Measurements from ENCODE around the gene VPS13A. TPM values are rescaled to one million over a fixed set of nuclear protein-coding genes. Genes with fewer than 3 reads are reported as not detected.

The VPS13A gene
- total and polyA plus RNA-seq, 4 donors, result 2.4 to 45.1 (median 22.6) TPM

DNA sequence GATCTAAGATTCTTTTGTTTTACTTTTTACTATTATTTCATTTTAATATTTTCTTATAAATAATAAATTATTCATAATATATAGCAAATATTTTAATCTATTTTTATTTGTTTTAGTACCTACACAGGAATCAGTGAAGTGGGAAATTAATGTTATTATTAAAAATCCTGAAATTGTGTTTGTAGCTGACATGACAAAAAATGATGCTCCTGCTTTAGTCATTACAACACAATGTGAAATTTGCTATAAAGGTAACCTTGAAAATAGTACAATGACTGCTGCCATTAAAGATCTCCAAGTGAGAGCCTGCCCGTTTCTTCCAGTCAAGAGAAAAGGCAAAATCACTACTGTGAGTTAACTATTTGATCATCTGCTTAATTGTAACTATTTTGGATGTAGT lies 138.7 kb downstream of the VPS13A start:
- Histone ChIP-seq H3K27ac (ENCODE audit: low read depth in 1 of 2, low read length in 2 of 2) (no peak overlapping the region), H3K9me3 (ENCODE audit: control insufficient read depth in 4 of 4, low read length in 3 of 4) (no peaks in the 10 kb centered on the region), H3K4me3 (ENCODE audit: low read depth in 1 of 3, low read length in 3 of 3) (no peak overlapping the region), H3K9ac (ENCODE audit: low read depth in 1 of 2, low read length in 2 of 2) (no peak overlapping the region), H3K27me3 (ENCODE audit: control insufficient read depth in 4 of 4, insufficient read depth in 4 of 4, low read length in 3 of 4) (no peaks in the 10 kb centered on the region), H3K36me3 (ENCODE audit: control insufficient read depth in 4 of 4, insufficient read depth in 3 of 4, low read depth in 1 of 4, low read length in 3 of 4) (peaks cover 0 to 9% (median 2%) of the 10 kb centered on the region in 4 donors), H3K4me1 (ENCODE audit: control insufficient read depth in 4 of 4, insufficient read depth in 4 of 4, low read length in 3 of 4) (no peaks in the 10 kb centered on the region)
- TF ChIP-seq FOXA1 (IDR thresholded peaks at IDR 0.05) (no peak), GABPA (IDR thresholded peaks at IDR 0.05 in 1 of 2, conservative IDR thresholded peaks at IDR 0.05 in 1 of 2) (no peak), RAD21 (IDR thresholded peaks at IDR 0.05) (no peak), YY1 (IDR thresholded peaks at IDR 0.05) (no peak), HNF4A (conservative IDR thresholded peaks at IDR 0.05) (no peak), RXRA (IDR thresholded peaks at IDR 0.05) (no peak), TAF1 (conservative IDR thresholded peaks at IDR 0.05) (no peak), SP1 (IDR thresholded peaks at IDR 0.05) (no peak), CTCF (IDR thresholded peaks at IDR 0.05; ENCODE audit: low read depth, low read length, missing input control) (no peak)
- TF ChIP-seq, protein P1, sequence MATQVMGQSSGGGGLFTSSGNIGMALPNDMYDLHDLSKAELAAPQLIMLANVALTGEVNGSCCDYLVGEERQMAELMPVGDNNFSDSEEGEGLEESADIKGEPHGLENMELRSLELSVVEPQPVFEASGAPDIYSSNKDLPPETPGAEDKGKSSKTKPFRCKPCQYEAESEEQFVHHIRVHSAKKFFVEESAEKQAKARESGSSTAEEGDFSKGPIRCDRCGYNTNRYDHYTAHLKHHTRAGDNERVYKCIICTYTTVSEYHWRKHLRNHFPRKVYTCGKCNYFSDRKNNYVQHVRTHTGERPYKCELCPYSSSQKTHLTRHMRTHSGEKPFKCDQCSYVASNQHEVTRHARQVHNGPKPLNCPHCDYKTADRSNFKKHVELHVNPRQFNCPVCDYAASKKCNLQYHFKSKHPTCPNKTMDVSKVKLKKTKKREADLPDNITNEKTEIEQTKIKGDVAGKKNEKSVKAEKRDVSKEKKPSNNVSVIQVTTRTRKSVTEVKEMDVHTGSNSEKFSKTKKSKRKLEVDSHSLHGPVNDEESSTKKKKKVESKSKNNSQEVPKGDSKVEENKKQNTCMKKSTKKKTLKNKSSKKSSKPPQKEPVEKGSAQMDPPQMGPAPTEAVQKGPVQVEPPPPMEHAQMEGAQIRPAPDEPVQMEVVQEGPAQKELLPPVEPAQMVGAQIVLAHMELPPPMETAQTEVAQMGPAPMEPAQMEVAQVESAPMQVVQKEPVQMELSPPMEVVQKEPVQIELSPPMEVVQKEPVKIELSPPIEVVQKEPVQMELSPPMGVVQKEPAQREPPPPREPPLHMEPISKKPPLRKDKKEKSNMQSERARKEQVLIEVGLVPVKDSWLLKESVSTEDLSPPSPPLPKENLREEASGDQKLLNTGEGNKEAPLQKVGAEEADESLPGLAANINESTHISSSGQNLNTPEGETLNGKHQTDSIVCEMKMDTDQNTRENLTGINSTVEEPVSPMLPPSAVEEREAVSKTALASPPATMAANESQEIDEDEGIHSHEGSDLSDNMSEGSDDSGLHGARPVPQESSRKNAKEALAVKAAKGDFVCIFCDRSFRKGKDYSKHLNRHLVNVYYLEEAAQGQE (IDR thresholded peaks at IDR 0.05), result no peak
- 89% methylated on average over 1 of the region's 1 CpG for WGBS
- DNase-seq (ENCODE audit: low spot score), result no peak

DNA sequence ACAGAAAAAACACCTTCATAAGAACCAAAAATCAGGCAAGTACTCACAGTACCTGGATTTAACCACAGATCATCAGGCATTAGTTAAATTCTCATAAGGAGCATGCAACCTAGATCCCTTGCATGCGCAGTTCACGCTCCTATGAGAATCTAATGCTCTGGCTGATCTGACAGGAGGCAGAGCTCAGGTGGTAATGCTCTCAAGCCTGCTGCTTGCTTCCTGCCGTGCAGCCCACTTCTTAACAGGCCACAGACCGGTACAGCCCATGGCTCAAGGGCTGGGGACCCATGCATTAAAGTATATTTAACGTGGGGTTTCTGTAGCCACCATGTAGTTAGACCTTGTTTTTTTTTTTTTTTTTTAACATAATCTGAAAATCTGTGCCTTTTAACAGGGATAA lies 147.7 kb downstream of the VPS13A start:
- 98% methylated on average over 5 of the region's 5 CpGs for WGBS
- peaks cover 3 to 17% (median 8%) of the 10 kb centered on the region in 4 donors for H3K36me3 ChIP-seq (ENCODE audit: control insufficient read depth in 4 of 4, insufficient read depth in 3 of 4, low read depth in 1 of 4, low read length in 3 of 4)

More for the DNA sequence above, 147.7 kb downstream of the VPS13A start:
- DNase-seq (ENCODE audit: low spot score), result no peak
- Histone ChIP-seq H3K9me3 (ENCODE audit: control insufficient read depth in 4 of 4, low read length in 3 of 4) (no peaks in the 10 kb centered on the region), H3K27ac (ENCODE audit: low read depth in 1 of 2, low read length in 2 of 2) (no peak overlapping the region), H3K9ac (ENCODE audit: low read depth in 1 of 2, low read length in 2 of 2) (no peak overlapping the region), H3K4me3 (ENCODE audit: low read depth in 1 of 3, low read length in 3 of 3) (no peak overlapping the region), H3K4me1 (ENCODE audit: control insufficient read depth in 4 of 4, insufficient read depth in 4 of 4, low read length in 3 of 4) (no peaks in the 10 kb centered on the region), H3K27me3 (ENCODE audit: control insufficient read depth in 4 of 4, insufficient read depth in 4 of 4, low read length in 3 of 4) (no peaks in the 10 kb centered on the region)
- TF ChIP-seq YY1 (IDR thresholded peaks at IDR 0.05) (no peak), JUND (IDR thresholded peaks at IDR 0.05) (no peak), HNF4G (IDR thresholded peaks at IDR 0.05) (no peak), FOXA1 (IDR thresholded peaks at IDR 0.05) (no peak), RXRA (IDR thresholded peaks at IDR 0.05) (no peak), ATF3 (IDR thresholded peaks at IDR 0.05) (no peak), RAD21 (IDR thresholded peaks at IDR 0.05) (no peak), FOXA2 (IDR thresholded peaks at IDR 0.05) (no peak), TAF1 (conservative IDR thresholded peaks at IDR 0.05) (no peak), EGR1 (IDR thresholded peaks at IDR 0.05; ENCODE audit: low read depth in 2 of 2) (no peak), ZBTB33 (IDR thresholded peaks at IDR 0.05) (no peak), NR2F2 (IDR thresholded peaks at IDR 0.05) (no peak), CTCF (IDR thresholded peaks at IDR 0.05; ENCODE audit: low read depth, low read length, missing input control) (no peak)
- TF ChIP-seq, protein P2, sequence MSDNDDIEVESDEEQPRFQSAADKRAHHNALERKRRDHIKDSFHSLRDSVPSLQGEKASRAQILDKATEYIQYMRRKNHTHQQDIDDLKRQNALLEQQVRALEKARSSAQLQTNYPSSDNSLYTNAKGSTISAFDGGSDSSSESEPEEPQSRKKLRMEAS (IDR thresholded peaks at IDR 0.05), result no peak

Data from liver (tissue), 9 donors.